Activated naive CD4-positive, alpha-beta T cell treated with anti-CD3 and anti-CD28 coated beads for 36 hours (primary cell): ENCODE measurements around the gene UGDH. TPM values are rescaled to one million over a fixed set of nuclear protein-coding genes. Genes with fewer than 3 reads are reported as not detected.
"Not testable (repeated sequence)": the region's sequence is repeated elsewhere in the genome, so short reads cannot be mapped to it uniquely, and the experiment has no call there.

ENCODE experiments used
- CTCF ChIA-PET: fragments of 350-600 bp; sonication (Branson Sonifier 250); formaldehyde crosslinking; loops from one replicate; lab custom pipeline; 2021; ENCODE audit warnings: antibody characterized with exemption; lab: Charles Lee
- DNase-seq: peaks from one replicate; pipeline ENCODE4 v3.0.0-alpha.2; 2020
- H3K27ac Mint-ChIP-seq: one replicate; pipeline ENCODE4 v1.8.0; 2021; ENCODE audit warnings: mild to moderate bottlenecking, mixed read lengths
- H3K27me3 Mint-ChIP-seq: one replicate; pipeline ENCODE4 v1.8.0; 2021; ENCODE audit warnings: low read depth, mixed read lengths
- H3K36me3 Mint-ChIP-seq: one replicate; pipeline ENCODE4 v1.8.0; 2021; ENCODE audit warnings: low read depth, mixed read lengths
- H3K4me1 Mint-ChIP-seq: one replicate; pipeline ENCODE4 v1.8.0; 2021; ENCODE audit warnings: low read depth, mixed read lengths
- H3K4me3 Mint-ChIP-seq: one replicate; pipeline ENCODE4 v1.8.0; 2021; ENCODE audit warnings: mild to moderate bottlenecking, moderate library complexity, mixed read lengths
- H3K9me3 Mint-ChIP-seq: one replicate; pipeline ENCODE4 v1.8.0; 2021; ENCODE audit warnings: mixed read lengths
- intact Hi-C: fragments of 100-400 bp; cut with micrococcal nuclease; formaldehyde crosslinking; loops from one replicate; pipeline ENCODE4 v1.15.1; 2023
- total RNA-seq, 2 experiments: library from RNA; stranded (reverse); gene quantifications; one replicate each; pipeline ENCODE4 v1.2.3, GENCODE V29; 2021

UGDH gene
- total RNA-seq, 2 experiments from 2014 or later, result 11.7 to 14.6 TPM

DNA sequence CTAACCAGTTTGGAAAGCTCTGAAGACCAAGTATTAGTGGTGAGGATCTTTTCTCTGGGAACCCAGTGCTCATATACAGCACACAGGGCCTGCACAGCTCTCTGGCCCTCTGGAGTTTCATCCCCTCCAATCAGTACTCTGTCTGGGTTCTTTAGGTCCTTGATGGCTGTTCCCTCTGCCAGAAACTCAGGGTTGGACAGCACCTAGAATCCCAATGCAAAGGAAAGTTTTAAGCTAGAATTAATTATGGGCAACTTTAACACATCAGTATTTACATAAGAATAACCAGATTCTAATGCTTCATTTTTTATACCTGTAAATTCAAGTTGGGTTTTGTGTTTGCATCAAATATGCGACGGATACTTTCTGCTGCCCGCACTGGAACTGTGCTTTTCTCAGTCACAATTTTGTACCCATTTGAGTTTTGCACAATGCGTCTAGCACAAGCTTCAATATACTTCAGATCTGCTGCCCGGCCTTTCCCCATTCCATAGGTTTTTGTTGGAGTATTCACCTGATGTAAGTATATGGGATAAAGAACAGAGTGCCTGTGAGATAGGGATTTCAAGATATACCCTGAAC lies 16.8 kb downstream of the UGDH start:
- Mint-ChIP-seq H3K9me3 (no peaks in the 10 kb centered on the region), H3K4me3 (no peak overlapping the region), H3K4me1 (no peaks in the 10 kb centered on the region), H3K36me3 (peaks cover 4% of the 10 kb centered on the region), H3K27ac (no peak overlapping the region), H3K27me3 (no peaks in the 10 kb centered on the region)
- intact Hi-C loops, result no loop called here
- DNase-seq, result no peak
- CTCF ChIA-PET, result no interaction called here

DNA sequence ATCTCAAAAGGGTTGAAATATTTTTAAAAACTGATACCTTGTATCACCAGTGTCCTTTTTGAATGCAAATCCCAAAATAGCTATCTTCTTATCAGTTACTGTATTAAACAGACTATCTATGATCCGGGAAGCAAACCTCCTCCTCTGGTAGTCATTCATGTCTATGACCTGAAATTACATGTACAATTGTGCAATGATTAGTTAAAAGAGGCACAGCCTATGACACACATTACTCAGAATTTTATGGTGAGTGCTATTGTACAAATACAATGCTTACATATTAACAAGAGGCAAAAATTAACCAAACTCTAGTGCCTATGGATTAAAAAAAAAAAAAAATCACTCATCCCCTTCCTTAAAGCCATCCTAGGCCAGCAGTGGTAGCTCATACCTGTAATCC lies 21.7 kb downstream of the UGDH start:
- H3K4me1 Mint-ChIP-seq, result no peaks in the 10 kb centered on the region
- H3K9me3 Mint-ChIP-seq, result no peaks in the 10 kb centered on the region
- H3K36me3 Mint-ChIP-seq, result peaks cover 10% of the 10 kb centered on the region
- no peak overlapping the region for H3K4me3 Mint-ChIP-seq
- DNase-seq, result no peak
- intact Hi-C loops, result no loop called here
- CTCF ChIA-PET, result interaction anchor here (1.2 kb wide), 1 partner anchor 125 kb away, joined by 3 read pairs; no protein-coding TSS in a partner anchor
- no peak overlapping the region for H3K27ac Mint-ChIP-seq
- no peaks in the 10 kb centered on the region for H3K27me3 Mint-ChIP-seq

DNA sequence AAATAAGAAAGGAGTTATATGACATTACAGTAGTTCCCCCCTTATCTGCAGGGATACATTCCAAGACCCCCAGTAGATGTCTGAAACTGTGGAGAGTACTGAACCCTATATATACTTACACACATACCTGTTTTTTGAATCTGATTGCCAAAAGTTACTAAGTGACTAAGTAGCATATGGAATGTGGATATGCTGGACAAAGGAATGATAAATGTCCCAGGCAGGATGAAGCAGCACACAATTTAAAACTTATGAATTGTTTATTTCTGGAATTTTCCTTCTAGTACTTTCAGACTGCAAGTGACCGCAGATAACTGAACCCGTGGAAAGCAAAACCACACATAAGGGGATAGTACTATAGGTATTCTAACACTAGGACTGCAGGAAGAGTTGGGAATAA lies 22.7 kb downstream of the UGDH start:
- Mint-ChIP-seq H3K4me3 (no peak overlapping the region), H3K9me3 (no peaks in the 10 kb centered on the region), H3K36me3 (peaks cover 12% of the 10 kb centered on the region), H3K27ac (no peak overlapping the region), H3K27me3 (no peaks in the 10 kb centered on the region), H3K4me1 (no peaks in the 10 kb centered on the region)
- intact Hi-C loops, result no loop called here
- no peak for DNase-seq
- CTCF ChIA-PET, result no interaction called here

DNA sequence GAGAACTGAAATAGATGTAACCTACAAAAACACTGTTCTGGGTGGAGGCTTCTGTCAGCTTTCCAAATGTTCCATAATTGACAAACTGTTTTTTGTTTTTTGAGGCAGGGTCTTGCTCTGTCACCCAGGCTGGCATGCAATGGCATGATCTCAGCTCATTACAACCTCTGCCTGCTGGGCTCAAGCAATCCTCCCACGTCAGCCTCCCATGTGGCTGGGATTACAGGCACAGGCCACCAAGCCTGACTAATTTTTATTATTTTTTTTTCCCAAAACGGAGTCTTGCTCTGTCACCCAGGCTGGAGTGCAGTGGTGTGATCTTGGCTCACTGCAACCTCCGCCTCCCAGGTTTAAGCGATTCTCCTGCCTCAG lies 24.6 kb downstream of the UGDH start:
- H3K4me3 Mint-ChIP-seq, H3K27me3 Mint-ChIP-seq, H3K9me3 Mint-ChIP-seq, intact Hi-C loops, CTCF ChIA-PET, DNase-seq, H3K4me1 Mint-ChIP-seq, H3K27ac Mint-ChIP-seq: not testable (repeated sequence)
- peaks cover 16% of the 10 kb centered on the region for H3K36me3 Mint-ChIP-seq

DNA sequence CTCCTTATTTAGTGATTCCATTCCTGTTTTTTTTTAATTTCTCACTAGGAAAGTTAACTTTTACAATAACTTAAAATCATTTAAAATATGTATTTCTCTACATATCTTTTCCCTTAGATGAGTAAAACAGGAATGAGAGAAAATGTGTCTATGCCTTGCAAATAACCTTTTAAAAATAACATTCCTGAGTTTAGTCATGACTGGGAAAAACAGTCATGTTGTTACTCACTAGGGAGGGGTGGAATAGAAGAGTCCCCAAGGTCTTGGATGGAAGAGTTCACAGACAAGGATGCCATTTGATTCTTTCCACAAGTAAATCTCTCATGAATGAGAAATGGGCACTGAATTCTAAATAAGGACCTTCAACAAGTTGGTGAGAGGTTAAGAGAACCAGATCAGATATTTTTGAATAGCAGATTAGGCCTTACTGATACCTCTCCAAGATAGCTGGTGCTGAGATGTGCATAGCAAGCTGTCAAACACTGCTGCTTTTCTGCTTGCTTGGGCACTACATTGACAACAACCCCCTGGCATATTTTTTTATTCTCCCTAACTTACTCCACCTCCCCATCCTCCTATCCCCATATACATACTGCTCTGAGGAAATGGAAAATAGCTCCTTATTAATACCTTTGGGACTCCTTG lies 25.1 kb downstream of the UGDH start:
- peaks cover 16% of the 10 kb centered on the region for H3K36me3 Mint-ChIP-seq
- no peak overlapping the region for H3K27ac Mint-ChIP-seq
- H3K4me3 Mint-ChIP-seq, result no peak overlapping the region
- H3K27me3 Mint-ChIP-seq, result no peaks in the 10 kb centered on the region
- intact Hi-C loops, result no loop called here
- CTCF ChIA-PET, result interaction anchor here (0.6 kb wide), 1 partner anchor 200 kb away, joined by 7 read pairs; no protein-coding TSS in a partner anchor
- H3K9me3 Mint-ChIP-seq, result no peaks in the 10 kb centered on the region
- H3K4me1 Mint-ChIP-seq, result no peaks in the 10 kb centered on the region
- no peak for DNase-seq

DNA sequence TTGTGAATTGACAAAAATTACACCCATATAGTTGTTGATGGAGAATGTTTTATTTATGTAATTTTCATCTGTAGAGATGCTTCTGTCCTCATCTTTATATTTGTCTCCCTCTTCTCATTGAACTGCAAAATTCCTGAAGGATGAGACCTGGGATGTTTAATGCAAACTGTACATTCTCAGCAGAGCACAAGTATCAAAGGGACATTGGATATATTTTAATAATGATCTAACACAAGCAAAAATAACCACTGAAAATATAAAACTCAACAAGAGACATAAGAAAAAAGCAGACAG lies 28.6 kb downstream of the UGDH start:
- DNase-seq, result no peak
- Mint-ChIP-seq H3K4me1 (no peaks in the 10 kb centered on the region), H3K27ac (no peak overlapping the region), H3K4me3 (no peak overlapping the region), H3K27me3 (no peaks in the 10 kb centered on the region), H3K36me3 (peaks cover 10% of the 10 kb centered on the region), H3K9me3 (no peaks in the 10 kb centered on the region)
- intact Hi-C loops, result no loop called here
- CTCF ChIA-PET, result no interaction called here

DNA sequence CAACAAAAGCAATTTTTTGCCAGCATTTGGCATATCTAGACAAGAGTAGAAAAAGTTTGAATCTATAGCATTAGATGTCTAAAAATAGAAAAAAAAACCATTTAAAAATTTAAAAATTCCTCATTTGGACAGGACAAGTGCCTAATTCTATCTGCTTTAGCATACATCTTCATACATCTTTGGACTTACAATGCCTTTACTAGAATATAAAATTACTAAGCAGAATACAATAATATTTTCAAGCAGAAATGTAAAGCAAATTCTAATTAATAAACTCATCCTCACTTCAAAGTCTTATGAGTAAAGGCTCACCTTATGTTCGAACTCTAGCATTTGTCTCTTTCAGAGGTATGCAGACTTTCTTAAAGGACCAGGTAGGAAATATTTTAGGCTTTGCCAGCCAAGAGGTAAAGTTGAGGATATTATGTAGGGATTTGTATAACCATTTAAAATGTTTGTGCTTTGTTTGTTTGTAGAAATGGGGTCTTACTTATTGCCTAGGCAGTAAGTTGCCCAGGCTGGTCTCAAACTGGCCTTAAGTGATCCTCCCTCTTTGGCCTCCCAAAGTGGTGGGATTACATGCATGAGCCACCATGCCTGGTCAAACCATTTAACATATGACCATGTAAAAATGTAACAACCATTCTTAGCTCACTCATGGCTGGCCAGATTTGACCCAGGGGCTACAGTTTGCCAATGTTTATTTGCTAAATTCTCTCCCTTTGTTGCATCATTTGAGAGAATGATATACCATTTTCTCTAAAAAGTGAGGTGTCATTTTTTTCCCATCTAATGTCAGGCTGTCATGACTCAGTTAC lies 29.1 kb downstream of the UGDH start:
- Mint-ChIP-seq H3K4me1 (no peaks in the 10 kb centered on the region), H3K4me3 (no peak overlapping the region), H3K27me3 (no peaks in the 10 kb centered on the region), H3K36me3 (peaks cover 7% of the 10 kb centered on the region), H3K27ac (no peak overlapping the region), H3K9me3 (no peaks in the 10 kb centered on the region)
- intact Hi-C loops, result no loop called here
- CTCF ChIA-PET, result no interaction called here
- no peak for DNase-seq

DNA sequence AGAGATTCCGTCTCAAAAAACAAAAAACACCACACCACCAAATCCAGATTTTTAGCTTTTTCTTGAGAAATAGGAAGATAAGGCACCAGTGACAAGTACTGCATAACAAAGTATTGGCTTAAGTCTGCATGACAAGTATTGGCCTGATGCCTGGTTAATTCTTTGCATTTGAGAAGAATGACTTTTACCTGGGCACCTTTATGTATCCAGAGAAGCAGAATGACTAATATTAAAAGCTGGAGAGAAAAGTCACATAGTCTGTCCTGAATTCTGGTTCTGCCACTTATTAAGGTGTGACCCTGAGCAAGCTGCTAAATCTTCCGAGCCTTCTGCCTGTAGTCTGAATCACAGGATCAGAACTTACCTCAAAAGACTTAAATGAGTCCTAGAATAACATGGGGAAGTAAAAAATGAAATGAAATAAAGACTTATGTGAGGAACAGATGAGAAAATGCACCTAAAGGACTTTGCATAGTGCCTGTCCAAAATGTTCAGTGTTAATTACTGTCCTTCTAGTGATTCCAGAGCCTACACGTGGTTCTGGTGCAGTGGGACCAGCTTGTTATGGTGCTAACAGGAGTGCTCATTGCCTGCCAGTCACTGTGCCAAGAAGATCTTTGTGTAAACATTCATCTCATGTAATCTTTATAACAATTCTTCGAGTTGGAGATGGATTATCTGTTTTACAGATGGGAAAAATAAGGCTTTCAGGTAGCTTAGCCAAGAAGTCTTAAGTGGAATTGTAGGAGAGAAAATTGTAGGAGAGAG lies 31.6 kb downstream of the UGDH start:
- intact Hi-C loops, result no loop called here
- Mint-ChIP-seq H3K9me3 (no peaks in the 10 kb centered on the region), H3K27ac (no peak overlapping the region), H3K4me3 (no peak overlapping the region), H3K27me3 (no peaks in the 10 kb centered on the region), H3K36me3 (peaks cover 7% of the 10 kb centered on the region), H3K4me1 (no peaks in the 10 kb centered on the region)
- CTCF ChIA-PET, result interaction anchor here (0.6 to 2.2 kb wide), 2 partner anchors 26 to 270 kb away, joined by 4 to 8 read pairs; no protein-coding TSS in a partner anchor
- DNase-seq, result no peak

DNA sequence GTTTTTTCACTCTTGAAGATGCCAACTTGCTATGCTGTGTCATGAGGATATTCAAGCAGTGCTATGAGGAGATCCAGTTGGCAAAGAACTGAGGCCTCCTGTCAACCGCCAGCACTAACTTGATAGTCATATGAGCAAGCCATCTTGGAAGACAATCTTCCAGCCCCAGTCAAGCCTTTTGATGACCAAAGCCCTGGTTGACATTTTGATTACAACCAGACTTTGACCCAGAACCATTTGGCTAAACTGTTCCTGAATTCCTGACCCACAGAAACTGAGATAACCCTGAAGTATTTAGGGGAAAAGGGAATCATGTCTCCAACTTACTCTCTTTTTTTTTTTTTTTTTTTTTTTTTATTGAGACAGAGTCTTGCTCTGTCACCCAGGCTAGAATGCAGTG lies 32.9 kb downstream of the UGDH start:
- Mint-ChIP-seq H3K4me1 (no peaks in the 10 kb centered on the region), H3K9me3 (no peaks in the 10 kb centered on the region), H3K4me3 (no peak overlapping the region), H3K27me3 (no peaks in the 10 kb centered on the region), H3K36me3 (peaks cover 5% of the 10 kb centered on the region), H3K27ac (no peak overlapping the region)
- DNase-seq, result no peak
- intact Hi-C loops, result no loop called here
- CTCF ChIA-PET, result no interaction called here

DNA sequence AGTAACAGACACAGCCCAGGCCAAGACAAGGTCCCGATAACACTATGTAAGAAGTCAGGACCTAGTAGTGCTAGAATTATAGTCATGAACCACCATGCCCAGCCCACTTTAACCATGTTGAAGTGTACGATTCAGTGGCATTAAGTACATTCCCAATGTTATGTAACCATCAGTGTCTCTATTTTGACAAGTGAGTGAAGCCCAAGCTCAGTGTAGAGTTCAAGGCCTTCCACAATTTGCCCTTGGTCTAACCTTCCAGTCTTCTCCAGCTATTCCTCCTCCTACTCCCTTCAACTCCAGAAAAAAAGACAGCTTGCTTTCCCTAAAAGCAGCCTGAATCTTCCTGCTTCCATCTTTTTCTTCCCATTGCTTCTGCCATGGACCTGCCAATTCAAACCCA lies 36.9 kb downstream of the UGDH start:
- H3K4me3 Mint-ChIP-seq, result no peak overlapping the region
- H3K27me3 Mint-ChIP-seq, result no peaks in the 10 kb centered on the region
- DNase-seq, result no peak
- no peaks in the 10 kb centered on the region for H3K36me3 Mint-ChIP-seq
- H3K27ac Mint-ChIP-seq, result no peak overlapping the region
- H3K9me3 Mint-ChIP-seq, result no peaks in the 10 kb centered on the region
- no peaks in the 10 kb centered on the region for H3K4me1 Mint-ChIP-seq
- intact Hi-C loops, result no loop called here
- CTCF ChIA-PET, result interaction anchor here (0.6 kb wide), 1 partner anchor 315 kb away, joined by 3 read pairs; no protein-coding TSS in a partner anchor

DNA sequence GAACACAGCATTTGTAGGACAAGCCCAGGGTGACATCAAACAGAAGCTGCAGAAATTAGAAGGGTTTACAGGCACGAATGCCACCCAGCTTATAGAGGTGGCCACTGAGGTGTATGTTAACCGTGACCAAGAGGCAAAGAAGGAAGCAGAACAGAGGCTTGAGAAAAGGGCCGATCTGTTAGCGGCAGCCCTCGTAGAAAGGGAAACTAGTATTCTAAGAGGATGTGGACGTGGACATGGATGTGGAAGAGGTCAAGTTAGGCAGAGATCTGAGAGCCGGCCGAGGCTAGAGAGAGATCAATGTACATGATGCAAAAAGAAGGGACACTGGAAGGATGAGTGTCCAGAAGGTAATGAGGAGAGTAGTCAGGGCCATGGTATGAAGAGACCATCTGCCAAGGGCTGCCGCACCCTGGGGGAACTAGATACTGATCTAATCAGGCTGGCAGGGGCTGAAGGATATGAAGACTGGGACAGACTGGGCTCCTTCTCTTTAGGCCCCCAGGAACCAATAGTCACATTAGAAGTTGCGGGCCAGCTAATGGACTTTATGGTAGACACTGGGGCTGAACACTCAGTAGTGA lies 40.9 kb downstream of the UGDH start:
- no peaks in the 10 kb centered on the region for H3K4me1 Mint-ChIP-seq
- H3K27ac Mint-ChIP-seq, result no peak overlapping the region
- CTCF ChIA-PET, result interaction anchor here (0.6 kb wide), 1 partner anchor 512 kb away, joined by 3 read pairs; no protein-coding TSS in a partner anchor
- no peak overlapping the region for H3K4me3 Mint-ChIP-seq
- no peak for DNase-seq
- no peaks in the 10 kb centered on the region for H3K9me3 Mint-ChIP-seq
- H3K27me3 Mint-ChIP-seq, result no peaks in the 10 kb centered on the region
- H3K36me3 Mint-ChIP-seq, result no peaks in the 10 kb centered on the region
- intact Hi-C loops, result no loop called here
